PC-3 (cell line): ENCODE measurements around the gene CEP131. TPM values are rescaled to one million over a fixed set of nuclear protein-coding genes. Genes with fewer than 3 reads are reported as not detected.

Experiments
- ATAC-seq: fragments of 200-7000 bp; cut with Tn5 transposase; 2 replicates; pipeline ENCODE4 v1.9.1; 2020; ENCODE audit warnings: mild to moderate bottlenecking, moderate library complexity
- BruUV-seq: library from RNA; stranded (reverse); fragments of 400-500 nt; replicated peaks from 2 replicates; lab custom pipeline; 2021; lab: Mats Ljungman, UMichigan
- CTCF ChIA-PET: fragments of 300-600 bp; sonication (Branson Sonifier 250); formaldehyde crosslinking; loops from one replicate; lab custom pipeline; 2022; ENCODE audit warnings: antibody characterized with exemption; lab: Charles Lee
- POLR2A ChIA-PET: fragments of 300-600 bp; sonication (Branson Sonifier 250); formaldehyde crosslinking; loops from one replicate; lab custom pipeline; 2022; ENCODE audit warnings: antibody characterized with exemption; ENCODE audit not compliant: unreplicated experiment; lab: Charles Lee
- DNase-seq: peaks from one replicate; pipeline ENCODE4 v3.0.0-alpha.2; 2015
- H2AFZ ChIP-seq: fragments of 300-600 bp; sonication (generic); 2 replicates; pipeline ENCODE4 v1.6.0; 2016; ENCODE audit warnings: antibody characterized with exemption, low read length
- H3F3A ChIP-seq: fragments of 300-600 bp; sonication (generic); one replicate; pipeline ENCODE4 v1.6.0; 2017; ENCODE audit warnings: antibody characterized with exemption, low read length, control low read depth, mild to moderate bottlenecking; ENCODE audit not compliant: unreplicated experiment
- H3K27ac ChIP-seq: fragments of 300-600 bp; sonication (generic); 2 replicates; pipeline ENCODE4 v1.5.1; 2016; ENCODE audit warnings: mild to moderate bottlenecking, low read length
- H3K27me3 ChIP-seq: fragments of 300-600 bp; sonication (generic); 2 replicates; pipeline ENCODE4 v1.6.1; 2016; ENCODE audit warnings: low read length, mixed read lengths
- H3K36me3 ChIP-seq: fragments of 300-600 bp; sonication (generic); 2 replicates; pipeline ENCODE4 v1.6.1; 2016; ENCODE audit warnings: low read depth, mixed run types, low read length, mixed read lengths
- H3K4me1 ChIP-seq: fragments of 300-600 bp; sonication (generic); 2 replicates; pipeline ENCODE4 v1.5.1; 2016; ENCODE audit warnings: low read length; ENCODE audit not compliant: insufficient read depth
- H3K4me2 ChIP-seq: fragments of 300-600 bp; sonication (generic); 2 replicates; pipeline ENCODE4 v1.6.0; 2016; ENCODE audit warnings: low read length
- H3K4me3 ChIP-seq: fragments of 300-600 bp; sonication (generic); 2 replicates; pipeline ENCODE4 v1.5.1; 2016; ENCODE audit warnings: mild to moderate bottlenecking, low read length, mixed read lengths
- H3K79me2 ChIP-seq: fragments of 300-600 bp; sonication (generic); 2 replicates; pipeline ENCODE4 v1.6.1; 2017; ENCODE audit warnings: low read length, mixed read lengths
- H3K9ac ChIP-seq: fragments of 300-600 bp; sonication (generic); 2 replicates; pipeline ENCODE4 v1.6.0; 2016; ENCODE audit warnings: mild to moderate bottlenecking, low read length
- H3K9me2 ChIP-seq: fragments of 300-600 bp; sonication (generic); replicated peaks from 2 replicates; pipeline ENCODE4 v1.6.1; 2016; ENCODE audit warnings: mixed run types, low read length, mixed read lengths
- H3K9me3 ChIP-seq: fragments of 300-600 bp; sonication (generic); 2 replicates; pipeline ENCODE4 v1.6.1; 2016; ENCODE audit warnings: low read length, mixed read lengths
- H4K20me1 ChIP-seq: fragments of 300-600 bp; sonication (generic); 2 replicates; pipeline ENCODE4 v1.6.1; 2016; ENCODE audit warnings: low read length, mixed read lengths
- CTCF ChIP-seq: fragments of 300-600 bp; sonication (generic); conservative IDR thresholded peaks from 2 replicates; pipeline ENCODE4 v1.5.1; 2017; ENCODE audit warnings: antibody characterized with exemption, low read depth, mild to moderate bottlenecking, low read length
- EZH2 ChIP-seq: fragments of 300-600 bp; sonication (generic); IDR thresholded peaks from one replicate; pipeline ENCODE4 v1.6.1; 2017; ENCODE audit warnings: antibody characterized with exemption, mild to moderate bottlenecking, low read length; ENCODE audit not compliant: unreplicated experiment
- EZH2phosphoT487 ChIP-seq: fragments of 300-600 bp; sonication (generic); IDR thresholded peaks from 2 replicates; pipeline ENCODE4 v1.6.1; 2018; ENCODE audit warnings: mild to moderate bottlenecking, antibody characterized with exemption, low read length, borderline replicate concordance
- intact Hi-C: fragments of 100-400 bp; cut with micrococcal nuclease; formaldehyde crosslinking; loops from 2 replicates; pipeline ENCODE4 v1.9.0; 2023
- total RNA-seq: library from RNA; depleted of rRNA; stranded (reverse); fragments of >200 nt; gene quantifications from 2 replicates; pipeline ENCODE4 v1.2.3, GENCODE V29; 2014

The CEP131 gene
- total RNA-seq, 1 experiment from 2014 or later, result 32.1 TPM

GRCh38 chr17:81193470-81194224, 29.1 kb downstream of the CEP131 start:
- Histone ChIP-seq H3K9ac (no peak overlapping the region), H3K4me2 (no peak overlapping the region), H3K4me1 (no peaks in the 10 kb centered on the region), H3K36me3 (no peaks in the 10 kb centered on the region; the same call in 1 of the 2 replicates), H2AFZ (no peak overlapping the region), H3K27me3 (no peaks in the 10 kb centered on the region), H3K9me2 (no peaks in the 10 kb centered on the region), H3K9me3 (no peaks in the 10 kb centered on the region), H3K4me3 (no peak overlapping the region), H3K27ac (no peak overlapping the region), H4K20me1 (no peaks in the 10 kb centered on the region), H3F3A (no peaks in the 10 kb centered on the region), H3K79me2 (no peaks in the 10 kb centered on the region)
- DNase-seq (no peak), ATAC-seq (no peak)
- intact Hi-C loops, result no loop called here
- BruUV-seq, result no TSS peak
- ChIA-PET CTCF (no interaction called here), POLR2A (interaction anchor here (0.6 kb wide), 1 partner anchor 31 kb away, joined by 8 read pairs; no protein-coding TSS in a partner anchor)
- TF ChIP-seq EZH2 (no peak), CTCF (no peak), EZH2phosphoT487 (no peak)

GRCh38 chr17:81193051-81193410, 29.7 kb downstream of the CEP131 start:
- Histone ChIP-seq H3K9me3 (no peaks in the 10 kb centered on the region), H3K4me1 (no peaks in the 10 kb centered on the region), H3K4me2 (no peak overlapping the region), H3K9me2 (no peaks in the 10 kb centered on the region), H3K79me2 (no peaks in the 10 kb centered on the region), H3K9ac (no peak overlapping the region), H3K27me3 (no peaks in the 10 kb centered on the region), H3K36me3 (no peaks in the 10 kb centered on the region; the same call in 1 of the 2 replicates), H3F3A (no peaks in the 10 kb centered on the region), H4K20me1 (no peaks in the 10 kb centered on the region), H3K27ac (no peak overlapping the region), H3K4me3 (no peak overlapping the region), H2AFZ (no peak overlapping the region)
- ChIA-PET POLR2A (interaction anchor here (0.6 kb wide), 1 partner anchor 32 kb away, joined by 8 read pairs; no protein-coding TSS in a partner anchor), CTCF (no interaction called here)
- no peak for TF ChIP-seq EZH2phosphoT487
- no peak for TF ChIP-seq CTCF
- no peak for TF ChIP-seq EZH2
- DNase-seq, result no peak
- intact Hi-C loops, result no loop called here
- no TSS peak for BruUV-seq
- no peak for ATAC-seq

- intact Hi-C loops, result no loop called here
- H4K20me1 ChIP-seq, result no peaks in the 10 kb centered on the region
- H3K27ac ChIP-seq, result no peak overlapping the region
- ATAC-seq (no peak), DNase-seq (no peak)
- no peaks in the 10 kb centered on the region for H3K9me3 ChIP-seq
- no peaks in the 10 kb centered on the region for H3K27me3 ChIP-seq
- TF ChIP-seq EZH2phosphoT487, result no peak
- TF ChIP-seq CTCF, result no peak
- TF ChIP-seq EZH2, result no peak
- no peaks in the 10 kb centered on the region for H3K4me1 ChIP-seq
- no peak overlapping the region for H3K4me3 ChIP-seq
- CTCF ChIA-PET, result no interaction called here
- no peak overlapping the region for H3K4me2 ChIP-seq
- no peak overlapping the region for H3K9ac ChIP-seq
- H3K36me3 ChIP-seq, result no peaks in the 10 kb centered on the region; the same call in 1 of the 2 replicates
- POLR2A ChIA-PET, result interaction anchor here (0.6 kb wide), 1 partner anchor 32 kb away, joined by 8 read pairs; no protein-coding TSS in a partner anchor
- no TSS peak for BruUV-seq
- H3K79me2 ChIP-seq, result no peaks in the 10 kb centered on the region
- no peak overlapping the region for H2AFZ ChIP-seq
- no peaks in the 10 kb centered on the region for H3F3A ChIP-seq
- H3K9me2 ChIP-seq, result no peaks in the 10 kb centered on the region
Observed at GRCh38 chr17:81192386-81193050, 30.2 kb downstream of the CEP131 start.
